NCI-H82 (cell line): ENCODE data around the gene UCN.
A peak's percentile ranks its signal among the peaks of the same experiment; 100 is the strongest.
"Not testable (repeated sequence)": the region's sequence is repeated elsewhere in the genome, so short reads cannot be mapped to it uniquely, and the experiment has no call there.

Experiments used
- DNase-seq: peaks from one replicate; lab custom pipeline; 2025; lab: John Stamatoyannopoulos, UW

The UCN gene

DNA sequence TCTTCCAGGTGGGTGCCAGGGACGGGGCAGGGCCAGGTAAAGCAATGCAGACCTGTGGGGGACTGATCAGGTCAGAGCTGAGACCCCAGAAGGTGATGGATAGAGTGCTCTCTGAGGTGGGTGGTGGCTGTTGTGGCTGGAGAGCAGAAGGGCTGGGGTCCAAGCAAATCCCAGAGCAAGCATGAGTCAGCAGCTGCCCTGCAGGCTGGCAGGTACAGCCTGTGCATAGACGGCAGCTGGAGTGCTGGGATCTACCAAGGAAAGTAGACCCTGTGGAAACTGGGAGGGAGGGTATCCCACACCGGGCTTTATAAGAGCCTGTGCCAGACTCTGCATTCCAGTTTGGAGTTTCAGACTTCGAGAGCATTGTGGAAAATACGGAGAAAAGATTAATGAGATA, 25.4 kb downstream of the UCN start:
- peak; percentile 78 for DNase-seq

DNA sequence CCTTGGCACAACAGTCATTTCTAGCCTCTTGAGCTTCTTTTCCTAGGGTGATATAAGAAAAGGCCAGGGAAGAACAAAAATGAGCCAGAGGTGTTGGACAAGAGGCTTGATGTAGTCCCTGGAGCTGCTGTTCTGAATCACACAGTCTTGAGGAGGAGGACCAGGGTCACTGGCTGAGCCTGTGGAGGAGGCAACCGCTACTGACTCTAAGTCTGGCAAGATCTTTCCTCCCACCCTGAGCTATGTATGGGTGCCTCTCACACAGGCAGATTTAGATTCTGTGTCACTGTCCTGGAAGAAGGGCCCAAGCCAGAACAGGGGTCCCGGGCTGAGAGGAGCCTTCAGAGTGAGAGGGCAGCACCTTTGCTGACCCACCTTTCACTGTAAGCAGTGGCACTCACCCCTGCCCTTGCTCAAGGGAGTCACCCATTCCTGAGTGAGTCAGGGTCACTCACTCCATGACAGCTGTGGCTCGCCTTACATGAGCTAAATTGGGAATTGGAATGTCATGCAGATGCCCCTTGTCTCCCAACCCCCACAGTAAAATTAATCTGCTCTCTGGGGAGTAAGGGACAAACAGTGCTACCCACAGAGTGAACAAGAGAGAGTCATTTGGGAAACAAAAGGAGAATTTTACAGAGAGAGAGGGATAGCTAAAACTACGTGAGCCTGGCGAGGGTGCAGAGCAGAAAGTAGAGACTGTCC, 26.2 kb downstream of the UCN start, which contains the start of gene TRIM54:
TSS of gene TRIM54 (plus strand) at position 575 of the 705 bp plus-strand sequence. CDS start 303 bp downstream, outside the sequence.
- DNase-seq, result peak; percentile 80

DNA sequence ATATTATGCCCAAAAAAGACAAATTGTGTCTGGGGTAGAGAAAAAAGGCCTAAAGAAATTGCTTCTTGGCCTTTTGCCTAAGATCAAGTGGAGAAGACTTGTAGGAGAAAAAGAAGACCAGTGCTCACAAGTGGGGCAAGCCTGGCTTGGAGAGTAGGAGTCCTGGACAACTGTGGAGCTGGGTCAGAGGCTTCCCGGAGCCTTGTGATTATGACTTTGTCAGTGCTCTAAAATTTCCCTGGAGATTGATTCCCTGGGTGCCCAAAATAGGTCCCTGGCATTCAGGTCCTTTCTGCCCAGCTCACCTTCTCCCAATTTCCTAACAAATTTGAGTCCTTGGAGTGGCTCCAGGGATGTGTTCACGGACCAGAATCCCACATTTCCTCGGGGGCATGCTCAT, 26.8 kb downstream of the UCN start:
- DNase-seq, result no peak

DNA sequence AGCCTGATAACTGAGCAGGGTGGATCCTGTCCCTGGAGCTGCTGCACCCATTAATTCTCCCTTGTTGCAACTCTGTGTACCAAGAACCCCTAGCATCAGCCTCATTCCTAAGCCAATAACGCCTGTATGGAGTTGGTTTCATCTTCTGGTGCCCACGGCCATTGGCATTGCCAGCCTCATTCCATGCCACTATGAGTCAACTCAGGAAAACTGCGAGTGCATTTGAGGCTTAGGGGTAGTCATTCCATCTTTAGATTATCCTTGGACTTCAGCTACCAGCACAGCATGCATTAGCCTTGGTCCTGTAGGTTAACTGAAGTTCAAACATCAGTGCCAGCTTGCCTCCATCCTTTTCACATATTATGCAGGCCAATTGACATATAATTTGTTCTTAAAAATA, 27.4 kb downstream of the UCN start:
- DNase-seq, result no peak

DNA sequence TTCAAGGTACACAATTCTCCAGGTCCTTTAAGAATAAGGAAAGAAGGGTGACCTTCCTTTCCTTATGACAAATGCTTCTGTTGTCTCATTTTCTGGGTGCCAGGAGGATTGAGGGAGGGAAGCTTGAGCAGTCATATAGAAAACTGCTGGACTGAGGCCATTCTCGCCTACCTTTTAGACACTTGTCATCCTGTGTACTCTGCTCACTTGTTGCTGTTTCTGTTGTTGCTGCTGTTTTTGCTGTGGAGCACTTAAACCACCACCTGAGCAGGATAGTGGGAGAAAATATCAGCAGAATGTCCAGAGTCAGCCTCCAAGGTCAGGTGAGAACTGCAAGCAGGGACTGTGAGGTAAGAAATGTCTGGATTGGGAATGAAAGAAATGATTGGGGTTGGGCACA, 30.2 kb downstream of the UCN start:
- no peak for DNase-seq

DNA sequence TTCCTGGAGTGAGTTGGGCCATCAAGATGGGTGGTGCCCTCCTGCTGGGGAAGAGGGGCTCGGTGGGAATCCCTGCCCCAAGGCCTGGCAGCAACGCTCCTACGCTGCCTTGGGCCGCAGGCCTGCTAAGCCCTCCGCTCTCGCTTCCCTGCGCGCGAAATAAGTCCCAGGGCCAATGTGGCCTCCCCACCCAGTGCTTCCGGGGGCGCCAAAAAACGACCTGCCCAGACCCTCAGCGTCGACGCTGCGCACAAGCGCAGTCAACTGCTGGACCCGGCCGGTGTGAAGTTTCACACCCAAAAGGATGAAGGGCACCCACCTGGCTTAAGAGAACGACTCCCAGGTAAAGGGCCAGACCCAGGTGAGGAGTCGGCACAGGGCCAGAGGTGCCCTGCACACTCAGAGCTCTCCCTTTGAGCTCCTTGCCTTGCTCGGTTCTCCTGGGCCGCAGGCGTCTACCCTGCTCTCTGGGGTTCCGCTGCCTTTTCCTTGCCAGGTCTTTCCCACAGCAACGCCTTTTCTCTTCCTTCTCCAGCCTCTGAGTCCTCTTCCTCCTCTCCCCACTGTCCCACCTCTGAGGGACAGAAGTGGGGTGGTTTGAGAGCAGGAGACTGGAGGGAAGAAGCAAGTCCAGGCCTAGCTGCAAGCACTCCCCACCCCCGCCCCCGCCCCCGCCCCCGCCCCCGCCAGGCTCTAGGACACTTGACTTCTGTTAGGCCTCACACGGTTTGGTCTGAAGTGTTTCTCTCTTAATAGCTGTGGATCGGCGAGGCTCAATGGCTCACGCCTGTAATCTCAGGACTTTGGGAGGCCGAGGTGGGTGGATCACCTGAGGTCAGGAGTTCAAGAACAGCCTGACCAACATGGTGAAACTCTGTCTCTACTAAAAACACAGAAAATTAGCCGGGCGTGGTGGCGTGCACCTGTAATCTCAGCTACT, 32.8 kb downstream of the UCN start, which contains the start of gene DNAJC5G:
TSS of gene DNAJC5G (plus strand) at position 223 of the 940 bp plus-strand sequence. CDS start 1,296 bp downstream, outside the sequence.
- no peak for DNase-seq

DNA sequence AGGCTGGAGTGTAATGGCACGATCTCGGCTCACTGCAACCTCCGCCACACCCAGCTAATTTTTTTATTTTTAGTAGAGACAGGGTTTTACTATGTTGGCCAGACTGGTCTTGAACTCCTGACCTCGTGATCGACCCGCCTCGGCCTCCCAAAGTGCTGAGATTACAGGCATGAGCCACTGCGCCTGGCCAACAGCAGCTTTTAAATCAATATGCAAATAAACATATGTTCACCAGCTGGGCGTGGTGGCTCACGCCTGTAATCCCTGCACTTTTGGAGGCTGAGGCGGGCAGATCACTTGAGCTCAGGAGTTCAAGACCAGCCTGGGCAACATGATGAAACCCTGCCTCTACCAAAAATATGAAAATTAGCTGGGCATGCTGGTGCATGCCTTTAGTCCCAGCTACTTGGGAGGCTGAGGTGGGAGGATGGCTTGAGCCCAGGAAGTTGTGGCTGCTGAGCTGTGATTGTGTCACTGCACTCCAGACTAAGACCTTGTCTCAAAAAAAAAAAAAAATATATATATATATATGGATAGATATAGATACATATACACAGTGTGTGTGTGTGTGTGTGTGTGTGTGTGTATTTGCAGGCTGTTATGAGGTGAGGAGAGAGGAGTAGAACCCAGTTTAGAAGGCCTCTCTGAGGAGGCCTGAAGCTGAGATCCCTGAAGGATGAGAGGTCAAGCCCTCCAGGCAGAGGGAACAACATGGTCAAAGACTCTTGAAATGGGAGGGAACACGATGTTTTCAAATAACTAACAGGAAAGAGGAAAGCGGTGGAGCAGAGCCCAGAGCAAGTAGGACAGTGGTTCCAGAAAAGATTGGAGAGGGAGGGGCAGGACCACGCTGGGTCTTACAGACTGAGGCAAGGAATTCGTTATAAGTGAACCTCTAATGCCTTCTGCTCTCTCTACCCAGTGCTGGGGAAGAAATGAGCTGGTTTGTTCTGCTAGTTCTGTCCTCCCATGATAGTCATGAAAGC, 35.4 kb downstream of the UCN start:
- DNase-seq, result peak; percentile 68

DNA sequence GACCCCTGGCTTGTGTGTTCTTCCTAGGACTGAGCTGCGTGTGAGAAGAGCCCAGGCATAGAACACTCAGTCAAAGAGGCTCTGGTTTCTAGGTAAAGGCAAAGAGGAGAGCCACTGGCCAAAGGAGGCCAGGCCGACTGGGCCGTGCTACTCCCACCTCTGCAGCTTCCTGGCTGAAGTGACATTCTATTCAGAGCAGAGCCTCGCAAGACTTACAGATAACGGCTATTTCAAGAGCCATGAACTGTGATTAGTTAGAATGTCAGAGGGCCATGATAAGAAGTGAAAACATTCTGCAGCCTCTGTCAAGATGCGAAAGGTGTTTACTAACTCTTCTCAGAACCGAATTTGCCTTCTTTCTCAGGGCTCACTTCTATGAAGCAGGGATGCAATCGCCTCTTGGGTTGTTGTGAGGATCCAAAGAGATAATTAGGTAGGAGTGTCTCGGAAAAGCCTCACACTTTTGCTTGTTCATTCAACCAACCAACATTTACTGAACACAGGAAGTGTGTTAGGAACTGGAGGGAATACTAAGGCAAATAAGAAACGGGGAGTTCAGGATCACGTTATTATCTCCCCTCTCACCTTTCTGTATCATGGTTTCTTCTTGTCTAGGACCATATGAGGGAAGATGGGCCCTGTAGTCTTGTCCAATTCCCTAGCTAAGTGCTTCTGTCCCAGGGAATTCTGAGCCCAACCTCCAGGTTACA, 36.5 kb downstream of the UCN start:
- DNase-seq, result no peak

DNA sequence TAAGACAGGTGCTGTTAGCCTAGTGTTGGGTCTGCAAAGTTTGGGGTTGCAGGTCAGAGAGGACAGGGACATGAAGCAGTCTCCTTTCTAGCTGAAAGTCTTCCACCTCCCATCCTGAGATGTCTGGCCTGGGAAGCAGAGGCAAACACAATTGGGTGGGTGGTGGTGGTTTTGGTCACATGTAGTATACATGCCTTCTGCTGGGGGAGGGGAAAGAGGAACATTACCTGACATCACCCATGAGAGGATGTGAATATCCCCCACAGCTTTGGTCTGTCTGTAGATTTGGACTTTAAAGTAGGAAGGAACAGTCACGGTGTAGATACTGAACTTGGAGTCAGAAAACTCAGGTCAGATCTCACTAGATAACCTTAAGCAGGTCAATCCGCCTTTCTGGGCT, 37.6 kb downstream of the UCN start:
- DNase-seq, result no peak

DNA sequence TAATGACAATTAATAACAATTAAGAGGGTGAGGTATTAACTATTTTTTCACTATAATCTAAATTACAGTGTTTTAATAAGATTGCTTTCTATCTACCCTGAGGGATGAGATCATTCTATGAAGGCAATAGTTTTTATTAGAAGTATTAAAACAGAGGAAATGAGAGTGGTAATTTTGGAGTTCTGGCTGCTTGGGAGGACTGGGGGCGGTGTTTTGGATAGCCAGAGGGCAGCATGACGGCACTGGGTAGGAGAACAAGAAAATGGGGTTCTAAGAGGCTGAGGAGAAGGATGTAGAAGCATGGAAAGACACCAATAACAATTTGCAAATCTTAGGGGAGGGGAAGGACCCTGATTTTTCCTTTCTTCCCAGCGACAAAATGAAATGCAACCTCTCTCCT, 38.1 kb downstream of the UCN start:
- no peak for DNase-seq

DNA sequence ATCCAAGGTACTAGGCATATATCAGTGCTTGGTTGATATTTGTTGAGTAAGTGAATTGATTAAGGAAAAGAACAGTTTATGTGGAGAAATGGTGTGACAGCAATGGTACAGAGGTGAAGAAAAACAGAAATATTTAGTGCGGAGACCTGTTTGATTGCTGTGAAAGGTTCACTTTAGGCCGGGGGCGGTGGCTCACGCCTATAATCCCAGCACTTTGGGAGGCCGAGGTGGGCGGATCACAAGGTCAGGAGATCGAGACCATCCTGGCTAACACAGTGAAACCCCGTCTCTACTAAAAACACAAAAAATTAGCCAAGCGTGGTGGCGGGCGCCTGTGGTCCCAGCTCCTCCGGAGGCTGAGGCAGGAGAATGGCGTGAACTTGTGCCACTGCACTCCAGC, 39.9 kb downstream of the UCN start:
- DNase-seq, result not testable (repeated sequence)

DNA sequence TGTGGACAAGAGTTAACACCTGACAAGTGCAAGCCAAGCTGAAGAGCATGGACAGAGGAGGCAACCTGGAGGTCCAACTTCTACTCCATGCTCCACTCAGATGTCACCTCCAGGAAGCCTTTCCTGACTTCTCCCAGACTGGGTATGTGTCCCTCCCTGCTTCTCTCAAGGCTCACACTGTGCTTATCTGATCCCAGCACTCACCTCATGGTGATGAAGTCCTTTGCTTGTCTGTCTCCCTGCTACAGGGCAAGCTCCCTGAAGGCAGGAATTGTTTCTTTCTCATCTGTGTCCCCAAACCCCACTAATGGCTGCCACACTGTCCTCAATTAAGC, 42.7 kb downstream of the UCN start:
- DNase-seq, result no peak

DNA sequence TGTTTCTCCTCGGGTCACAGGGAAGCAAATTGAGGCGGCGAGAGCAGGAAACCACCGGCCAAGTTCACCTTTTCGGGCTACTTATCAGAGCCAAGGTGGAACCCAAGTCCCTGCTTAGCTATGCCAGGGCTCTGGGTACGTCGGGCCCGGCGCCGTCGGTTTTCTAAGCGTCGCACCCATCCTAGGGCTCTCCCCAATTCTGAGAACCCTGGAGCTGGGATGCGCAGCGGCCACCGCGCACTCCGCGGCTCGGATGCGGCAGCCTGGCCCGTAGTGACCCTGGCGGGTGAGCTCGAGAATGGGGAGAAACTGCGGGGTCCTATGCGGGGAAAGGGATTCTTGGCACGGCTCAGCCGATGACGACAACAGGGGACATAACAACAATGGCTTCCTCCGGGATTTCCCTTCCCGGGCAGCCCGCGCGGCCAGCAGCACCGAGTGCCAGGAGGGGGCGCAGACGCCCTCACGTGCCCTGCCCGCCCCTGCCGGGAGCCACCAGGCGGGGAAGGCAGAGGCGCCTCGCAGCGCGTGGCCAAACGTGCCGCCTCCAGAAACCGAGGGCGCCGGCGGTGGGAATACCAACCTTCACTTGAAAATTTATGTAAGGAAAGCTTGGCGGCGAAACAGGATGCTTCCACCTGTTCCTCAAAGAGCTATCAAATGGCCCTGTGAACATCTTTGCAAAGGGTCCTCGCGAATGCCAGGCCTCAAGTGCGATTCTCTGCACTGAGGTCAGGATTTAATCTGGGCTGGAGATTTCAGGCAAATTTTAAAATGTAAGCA, 43.3 kb downstream of the UCN start:
- peak; percentile 88 for DNase-seq

DNA sequence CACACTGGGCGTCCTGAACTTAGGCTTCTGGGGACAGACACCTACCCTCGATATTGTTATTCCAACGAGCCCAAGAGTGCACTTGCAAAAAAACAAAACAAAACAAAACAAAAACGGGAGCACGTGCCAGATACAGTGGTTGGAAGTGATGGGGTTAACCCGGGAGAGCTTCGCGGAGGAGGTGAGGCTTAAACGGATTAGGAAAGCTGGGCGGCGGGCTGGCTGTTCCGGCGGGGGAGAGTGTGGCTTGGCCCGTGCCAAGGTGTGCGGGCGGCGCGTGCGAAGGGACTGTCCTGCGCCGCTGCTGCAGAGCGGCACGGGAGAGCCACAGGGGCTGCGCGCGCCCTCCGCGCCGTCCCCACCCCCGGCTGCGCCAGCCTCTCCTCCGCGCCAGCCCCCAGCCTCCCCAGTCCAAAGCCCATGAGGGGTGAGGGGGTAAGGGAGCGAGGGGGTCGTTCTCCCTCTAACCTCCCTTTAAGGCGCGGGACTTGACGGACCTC, 43.9 kb downstream of the UCN start:
- DNase-seq, result peak; percentile 71

DNA sequence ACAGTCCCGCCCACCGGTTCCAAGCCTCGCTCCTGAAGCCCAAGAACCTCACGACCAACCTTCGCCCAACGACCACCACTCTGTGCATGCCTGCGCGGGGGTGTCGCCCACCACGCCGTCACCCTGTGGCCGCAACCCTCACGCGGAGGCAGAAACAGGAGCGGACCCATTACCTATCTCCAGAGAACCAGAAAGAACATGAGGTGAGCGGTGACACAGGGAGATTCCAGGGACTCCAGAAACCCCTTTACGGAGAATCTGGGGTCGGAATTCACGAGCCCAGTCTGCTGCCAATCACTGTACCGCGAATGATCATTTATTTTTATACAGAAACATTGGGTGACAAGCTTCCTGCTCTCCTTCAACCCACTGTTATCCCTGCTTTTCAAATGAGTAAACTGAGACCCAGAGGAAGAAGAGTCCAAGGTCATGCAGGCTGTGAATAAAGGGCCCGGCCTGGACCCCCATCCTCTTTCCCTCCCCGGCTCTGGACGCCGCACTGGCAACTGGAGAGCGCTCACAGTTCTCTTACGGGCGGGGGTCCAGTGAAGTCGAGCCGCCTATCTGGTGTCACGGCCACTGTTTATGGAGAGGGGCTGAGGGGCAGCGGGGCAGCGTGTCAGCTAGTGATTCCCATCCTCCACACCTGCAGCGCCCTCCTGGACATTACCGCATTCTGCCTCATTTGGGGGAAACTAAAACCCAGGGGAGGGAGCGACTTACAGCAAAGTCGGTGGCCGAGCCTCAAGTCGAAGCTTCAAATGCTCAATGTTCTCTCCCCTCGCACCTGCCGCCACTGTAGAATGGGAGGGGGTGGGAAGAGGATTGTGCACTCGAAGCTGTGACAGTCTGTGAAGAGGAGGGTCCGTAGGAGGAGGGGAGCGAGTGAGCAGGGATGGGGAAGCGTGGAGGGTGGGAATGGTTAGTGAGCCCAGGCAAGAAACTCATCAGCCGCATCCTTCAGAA, 44.7 kb downstream of the UCN start:
- peak; percentile 69 for DNase-seq

DNA sequence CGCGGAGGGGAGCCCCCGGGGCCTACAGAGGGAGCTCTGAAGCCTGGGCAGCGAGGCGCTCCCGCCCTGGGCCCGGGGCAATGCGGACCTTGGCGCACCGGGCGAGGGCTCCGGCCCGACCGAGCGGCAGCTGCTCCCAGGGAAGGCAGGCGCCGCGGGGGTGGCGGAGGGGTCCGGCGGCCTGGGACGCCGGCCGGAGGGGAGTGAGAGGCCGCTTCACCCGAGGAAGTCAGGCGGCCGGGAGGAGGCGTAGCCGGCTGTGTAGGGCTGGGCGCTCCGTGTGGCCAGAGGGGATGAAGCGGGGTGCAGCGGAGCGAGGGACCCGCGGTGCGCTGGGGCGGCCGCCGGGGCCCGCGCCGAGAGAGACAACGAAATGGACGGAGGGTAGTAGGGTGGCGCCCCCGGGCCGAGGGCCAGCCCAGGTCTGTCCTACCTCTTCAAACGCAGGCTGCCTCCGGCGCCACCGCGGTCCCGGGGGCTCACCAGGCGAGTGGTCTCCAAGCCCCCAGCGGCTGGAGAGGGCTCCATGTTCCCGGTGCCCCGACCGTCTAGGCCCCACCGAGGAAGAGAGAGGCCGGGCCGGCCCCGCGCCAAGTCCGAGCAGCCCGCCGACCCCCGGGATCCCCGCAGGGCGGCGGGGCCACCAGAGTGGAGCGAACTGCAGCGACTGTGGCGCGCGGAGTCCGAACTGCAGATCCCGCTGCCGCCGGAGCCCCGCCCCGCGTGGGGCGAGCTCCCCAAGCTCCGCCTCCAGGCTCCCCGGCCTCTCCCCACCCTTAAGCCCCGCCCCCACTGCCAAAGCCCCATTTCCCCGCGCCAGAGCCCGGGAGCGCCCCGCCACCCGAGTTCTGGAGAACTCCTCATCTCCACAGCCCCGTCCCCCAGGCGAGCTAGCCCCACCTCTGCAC, 45.6 kb downstream of the UCN start, which contains the start of gene SLC30A3:
TSS of gene SLC30A3 (minus strand) at position 669 of the 908 bp plus-strand sequence. CDS start at position 528, 141 bp downstream.
- DNase-seq, result peak; percentile 73

DNA sequence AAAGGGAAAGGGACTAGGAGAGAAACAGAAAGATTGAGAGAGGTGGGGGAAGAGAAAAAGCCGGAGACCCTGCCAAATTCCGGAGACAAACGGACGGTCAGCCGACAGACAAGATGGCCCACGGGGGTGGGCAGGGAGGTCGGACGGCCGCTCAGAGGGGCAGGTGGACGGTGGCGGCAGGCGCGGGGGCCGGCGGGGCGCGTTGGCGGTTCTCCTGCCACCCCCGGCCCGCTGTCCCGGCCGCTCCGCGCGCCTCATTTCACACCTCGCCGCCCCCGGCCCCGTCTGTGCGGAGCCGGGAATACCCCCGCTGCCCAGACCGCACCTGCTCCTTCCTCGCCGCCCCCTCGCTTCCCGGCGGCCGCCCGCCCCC, 46.3 kb downstream of the UCN start:
- DNase-seq, result no peak
